HG02571 (cell line): ENCODE measurements around the gene NAALAD2.
A peak's percentile ranks its signal among the peaks of the same experiment; 100 is the strongest.
"Not testable (repeated sequence)": the region's sequence is repeated elsewhere in the genome, so short reads cannot be mapped to it uniquely, and the experiment has no call there.

Experiments
- ATAC-seq: cut with Tn5 transposase; IDR thresholded peaks from one replicate; pipeline ENCODE4 v1.9.1; 2021; ENCODE audit warnings: mild to moderate bottlenecking, moderate library complexity; ENCODE audit not compliant: unreplicated experiment

Gene NAALAD2

GRCh38 chr11:90189011-90189410, 54.5 kb downstream of the NAALAD2 start:
- ATAC-seq = no peak

DNA sequence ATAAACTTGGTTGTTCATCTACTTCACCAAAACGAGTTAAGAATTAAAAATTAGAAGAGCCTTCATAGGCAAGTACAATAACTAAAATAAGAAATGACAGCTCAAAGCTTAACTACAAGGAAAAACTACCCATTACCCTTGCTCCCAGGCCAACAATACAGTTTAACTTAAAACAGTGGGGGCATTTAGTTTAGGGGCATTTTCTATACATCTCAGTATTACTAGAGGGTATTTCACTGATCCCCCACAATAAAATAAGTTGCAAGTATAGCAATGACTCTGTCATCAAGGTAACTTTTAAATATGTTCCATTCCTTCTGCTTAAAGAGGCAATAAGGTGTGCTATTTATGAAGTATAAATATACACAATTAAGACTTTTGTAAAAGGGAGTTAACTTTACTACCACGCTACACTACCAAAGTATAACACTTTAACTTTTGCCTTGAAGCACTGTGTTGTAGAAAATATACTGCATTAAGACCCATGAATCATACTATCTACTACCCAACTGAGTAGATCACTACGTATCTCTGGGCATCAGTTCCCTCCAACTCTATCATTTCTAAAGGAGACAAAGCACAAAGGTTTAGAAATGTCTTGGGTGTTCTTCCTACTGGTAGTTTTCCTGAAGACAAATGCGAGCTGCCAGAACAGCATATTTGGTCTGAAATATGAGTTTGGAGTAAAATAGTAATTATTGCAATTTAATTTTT, 58.6 kb downstream of the NAALAD2 start:
- no peak for ATAC-seq

- ATAC-seq = no peak
Observed at GRCh38 chr11:90197377-90197776, 62.9 kb downstream of the NAALAD2 start.

DNA sequence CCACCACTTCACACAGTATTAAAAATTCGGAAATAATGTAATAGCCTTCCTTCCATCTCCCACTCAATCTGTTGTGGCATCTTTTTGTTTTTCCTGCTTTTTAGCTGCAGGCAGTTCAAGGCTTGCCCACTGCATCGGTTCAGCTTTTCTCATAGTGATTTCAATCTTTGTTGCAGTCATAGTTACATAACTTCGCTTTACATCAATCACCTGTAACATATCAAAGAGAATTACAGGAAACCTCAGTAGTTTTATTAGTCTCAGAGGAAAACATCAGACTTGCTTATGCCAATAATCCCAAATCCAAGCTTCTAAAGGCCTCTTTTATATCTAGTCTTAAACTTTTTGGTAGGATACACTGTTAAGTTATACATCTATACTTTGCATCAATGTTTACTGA, 67.9 kb downstream of the NAALAD2 start:
- ATAC-seq = no peak

DNA sequence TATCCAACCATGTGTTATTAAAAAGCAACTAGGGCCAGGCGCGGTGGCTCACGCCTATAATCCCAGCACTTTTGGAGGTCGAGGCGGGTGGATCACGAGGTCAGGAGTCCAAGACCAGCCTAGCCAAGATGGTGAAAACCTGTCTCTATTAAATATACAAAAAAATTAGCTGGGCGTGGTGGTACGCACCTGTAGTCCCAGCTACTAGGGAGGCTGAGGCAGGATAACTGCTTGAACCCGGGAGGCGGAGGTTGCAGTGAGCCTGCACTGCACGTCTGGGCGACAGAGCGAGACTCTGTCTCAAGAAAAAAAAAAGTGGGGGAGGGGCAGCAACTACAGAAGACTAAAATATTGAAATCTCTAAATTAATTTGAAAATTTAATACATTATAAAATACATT, 69.9 kb downstream of the NAALAD2 start:
- no peak for ATAC-seq

DNA sequence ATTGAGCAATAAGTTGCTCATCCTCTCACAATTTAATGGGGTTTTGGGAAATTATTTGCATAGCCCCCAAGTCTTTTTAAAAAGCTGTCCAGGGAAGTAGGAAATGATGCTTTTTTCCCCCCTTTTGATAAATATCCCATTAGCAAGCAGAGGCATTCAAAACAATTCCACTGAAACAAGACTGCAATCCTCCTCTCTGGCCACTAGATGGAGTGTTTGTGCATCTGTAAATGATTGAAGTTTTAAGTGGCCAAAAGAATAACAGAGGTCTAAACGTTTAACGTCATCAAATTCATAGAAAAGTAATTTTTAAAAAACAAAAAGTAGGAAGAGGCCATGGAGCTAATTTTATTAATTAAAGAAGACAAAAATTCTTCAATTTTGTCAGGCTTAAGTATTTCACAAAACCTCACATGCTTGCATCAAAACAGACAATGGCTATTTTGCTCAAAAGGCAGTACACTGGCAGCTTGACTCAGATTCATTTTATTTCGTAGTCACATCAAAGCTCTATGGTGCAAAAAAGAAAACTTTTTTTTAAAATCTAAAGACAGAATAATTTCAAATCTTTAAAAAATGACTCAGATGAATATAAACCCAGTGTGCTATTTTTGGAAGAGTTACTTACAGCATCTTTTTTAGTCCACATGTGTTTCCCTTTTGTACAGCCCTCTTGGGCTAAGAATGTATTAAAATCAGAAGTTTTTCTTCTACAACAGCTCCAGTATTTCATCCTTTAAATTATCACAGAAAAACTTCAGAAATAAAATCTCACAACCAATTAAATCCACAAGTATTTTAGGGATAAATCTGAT, 70.6 kb downstream of the NAALAD2 start:
- ATAC-seq = peak; percentile 75

DNA sequence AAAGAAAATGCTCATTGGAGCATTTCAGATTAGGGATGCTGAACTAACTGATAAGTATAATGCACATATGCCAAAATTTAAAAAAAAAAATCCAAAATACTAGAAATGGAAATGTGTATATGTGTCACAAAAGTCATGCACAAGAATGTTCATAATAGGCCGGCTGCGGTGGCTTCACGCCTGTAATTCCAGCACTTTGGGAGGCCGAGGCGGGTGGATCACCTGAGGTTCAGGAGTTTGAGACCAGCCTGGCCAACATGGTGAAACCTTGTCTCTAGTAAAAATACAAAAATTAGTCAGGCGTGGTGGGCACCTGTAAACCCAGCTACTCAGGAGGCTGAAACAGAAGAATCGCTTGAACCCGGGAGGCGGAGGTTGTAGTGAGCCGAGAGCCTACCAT, 73.5 kb downstream of the NAALAD2 start:
- not testable (repeated sequence) for ATAC-seq

- no peak for ATAC-seq
Observed at GRCh38 chr11:90208857-90209256, 74.4 kb downstream of the NAALAD2 start.

GRCh38 chr11:90213322-90213721, 78.9 kb downstream of the NAALAD2 start:
- no peak for ATAC-seq

DNA sequence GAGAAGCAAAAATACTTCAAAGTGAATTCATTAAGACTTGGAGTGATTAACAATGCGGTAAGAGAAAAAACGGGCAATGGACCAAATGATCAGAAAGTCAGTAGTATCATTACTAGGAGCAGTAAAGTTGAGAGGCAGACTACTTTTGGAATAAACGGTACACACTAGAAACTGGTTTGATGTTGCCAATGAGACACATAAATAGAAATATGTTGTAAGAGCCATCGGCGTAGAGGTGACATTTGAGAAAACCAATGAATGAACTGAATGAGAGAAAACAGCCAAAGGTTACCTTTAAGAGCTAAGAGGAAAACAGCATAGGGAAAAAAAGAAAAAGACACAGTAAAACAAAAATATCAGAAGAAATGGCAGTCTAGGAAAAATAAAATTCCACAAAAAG, 82.1 kb downstream of the NAALAD2 start:
- no peak for ATAC-seq

DNA sequence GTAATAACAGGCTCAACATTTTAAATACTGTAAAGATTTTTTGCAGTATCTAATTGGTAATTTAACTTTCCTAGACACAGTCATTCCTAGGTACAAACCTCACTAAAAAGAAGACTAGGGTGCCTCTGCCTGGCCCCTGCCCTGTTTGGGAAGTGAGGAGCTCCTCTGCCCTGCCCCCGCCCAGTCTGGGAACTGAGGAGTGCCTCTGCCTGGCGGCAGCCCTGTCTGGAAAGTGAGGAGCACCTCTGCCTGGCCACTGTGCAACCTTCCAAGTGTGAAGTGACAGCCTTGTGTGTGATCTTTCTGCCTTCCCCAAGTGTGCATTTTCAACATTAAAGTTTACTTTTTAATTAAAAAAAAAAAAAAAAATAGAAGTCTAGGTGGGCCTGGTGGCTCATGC, 84.1 kb downstream of the NAALAD2 start:
- no peak for ATAC-seq

GRCh38 chr11:90219438-90219837, 85.0 kb downstream of the NAALAD2 start:
- ATAC-seq = no peak

- no peak for ATAC-seq
Observed at GRCh38 chr11:90220391-90220790, 85.9 kb downstream of the NAALAD2 start.

GRCh38 chr11:90221803-90222458, 87.5 kb downstream of the NAALAD2 start:
- ATAC-seq = peak; percentile 16

DNA sequence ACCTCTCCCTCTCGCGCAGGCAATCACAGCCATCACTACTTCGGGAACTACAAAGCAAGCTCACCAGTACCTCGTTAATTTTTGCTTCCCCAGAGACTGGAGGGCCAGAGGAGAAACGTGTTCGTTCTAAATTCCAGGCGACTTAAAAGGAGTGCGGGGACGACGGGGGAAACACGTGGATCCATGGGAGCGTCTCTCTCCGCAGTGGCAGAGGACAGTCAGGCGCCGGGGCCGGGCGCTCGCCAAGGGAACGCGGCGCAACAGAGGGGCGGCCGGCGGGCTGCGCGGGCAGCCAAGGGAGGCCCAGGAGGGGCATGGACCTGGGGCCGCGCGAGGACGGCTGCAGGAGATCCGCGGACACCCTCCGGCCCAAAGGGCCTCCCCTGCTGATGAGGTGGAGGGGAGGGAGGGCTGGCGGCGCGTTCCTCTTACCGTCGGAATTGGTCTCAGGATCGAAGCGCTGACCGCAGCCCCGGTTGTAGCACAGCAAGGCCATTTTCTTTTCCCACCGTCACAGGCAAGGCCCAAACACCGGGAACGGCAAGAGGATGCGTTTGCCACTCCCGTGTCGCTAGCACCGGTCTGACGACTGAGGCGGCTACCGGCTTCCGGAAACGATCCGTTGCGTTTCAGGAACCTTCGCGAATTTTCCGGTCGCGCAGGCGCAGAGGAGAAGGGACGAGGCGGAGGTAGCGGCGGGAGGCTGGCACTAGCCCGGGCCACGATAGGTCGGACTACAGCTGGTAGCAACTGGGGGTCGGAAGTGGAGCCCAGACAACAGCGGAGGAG, 88.2 kb downstream of the NAALAD2 start, which contains the start of gene CHORDC1:
Gene CHORDC1, minus strand, starts transcription at position 591 of the 789 bp plus-strand sequence. Its CDS starts 95 bp downstream, at position 496.
- ATAC-seq = peak; percentile 93

GRCh38 chr11:90223248-90223585, 88.8 kb downstream of the NAALAD2 start:
- ATAC-seq = peak; percentile 48

DNA sequence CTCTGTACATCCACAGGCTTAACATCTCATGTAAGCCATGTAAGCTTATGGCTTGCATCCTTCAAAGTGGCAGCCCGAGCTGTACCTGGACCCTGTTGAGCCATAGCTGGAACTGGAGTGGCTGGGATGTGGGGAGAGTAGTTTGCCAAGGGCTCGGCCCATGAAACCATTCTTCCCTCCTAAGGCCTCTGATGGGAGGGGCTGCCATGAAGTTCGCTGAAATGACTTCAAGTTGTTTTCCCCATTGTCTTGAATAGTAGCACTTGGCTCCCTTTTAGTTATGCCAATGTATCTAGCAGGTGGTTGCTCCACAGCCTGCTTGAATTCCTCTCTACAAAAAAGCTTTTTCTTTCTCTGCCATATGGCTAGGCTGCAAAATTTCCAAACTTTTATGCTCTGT, 93.6 kb downstream of the NAALAD2 start:
- ATAC-seq = no peak

GRCh38 chr11:90229791-90230190, 95.3 kb downstream of the NAALAD2 start:
- ATAC-seq = no peak

DNA sequence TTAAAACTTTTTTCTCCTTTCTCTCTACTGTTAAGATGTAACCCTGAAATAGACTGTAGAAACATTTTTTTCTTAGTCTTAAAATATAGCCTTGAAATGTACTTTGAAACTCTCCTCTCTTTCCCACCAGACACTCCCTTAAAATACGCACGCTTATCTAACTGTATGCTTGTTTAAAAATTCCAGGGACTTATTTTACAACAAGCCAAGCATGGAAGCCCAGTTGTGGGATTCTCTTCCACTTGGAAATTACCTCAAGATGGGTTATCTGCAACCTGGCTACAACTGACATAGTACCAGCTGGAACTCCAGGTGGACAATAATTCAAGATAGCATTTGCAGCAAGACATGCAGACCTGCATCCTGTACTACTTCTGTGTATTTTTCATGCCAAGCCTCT, 100.5 kb downstream of the NAALAD2 start:
- no peak for ATAC-seq

DNA sequence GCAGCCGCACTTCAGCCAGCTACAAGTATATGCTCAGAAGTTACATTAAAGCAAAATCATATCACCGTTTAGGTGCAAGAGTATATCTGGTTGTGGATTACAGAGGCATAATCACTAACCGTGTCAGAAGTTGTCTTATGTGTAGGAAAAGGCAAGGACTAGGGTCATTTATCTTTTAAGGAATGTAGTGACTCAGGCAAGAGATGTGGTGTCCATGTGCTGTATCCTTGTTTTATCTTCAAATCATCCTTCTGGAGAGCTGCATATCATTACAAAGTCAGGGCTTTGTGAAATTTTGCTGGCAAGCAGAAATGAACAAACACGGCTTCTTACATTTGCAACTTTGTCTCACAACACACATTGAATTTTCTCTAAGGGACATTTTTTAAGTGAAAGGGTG, 101.1 kb downstream of the NAALAD2 start:
- ATAC-seq = no peak

DNA sequence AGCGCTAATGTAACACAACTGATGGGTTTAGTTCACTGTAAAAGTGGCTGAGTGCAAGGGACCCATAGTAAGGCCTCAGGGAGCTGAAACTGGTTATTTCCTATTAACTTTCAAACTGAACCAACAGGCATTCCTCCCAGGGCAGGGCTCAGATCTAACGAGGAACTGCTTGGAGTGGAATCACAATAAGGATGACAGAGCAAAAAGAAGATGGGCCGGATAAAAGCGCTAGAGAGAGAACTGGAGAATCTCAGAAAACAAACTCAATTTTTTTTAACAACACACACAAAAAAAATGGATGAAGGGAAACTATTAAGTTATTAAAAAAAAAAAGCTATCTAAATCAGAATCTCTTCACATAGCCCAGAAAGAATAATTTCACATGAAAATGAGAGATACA, 102.5 kb downstream of the NAALAD2 start:
- no peak for ATAC-seq
